ENCODE measurements around the gene SLC25A25.

GRCh38 chr9:128152133-128153059 lies 84.4 kb downstream of the SLC25A25 start:
- no peak for TF ChIP-seq JUN (IDR thresholded peaks at IDR 0.05; ENCODE audit: low read depth, low read length)
- no peak for TF ChIP-seq POLR2A (IDR thresholded peaks at IDR 0.05; ENCODE audit: control extremely low read depth in 1 of 2, low read depth in 2 of 2, low read length in 2 of 2)
- TF ChIP-seq ASH2L (IDR thresholded peaks at IDR 0.05; ENCODE audit: low read length): no peak
- TF ChIP-seq CTCF (IDR thresholded peaks at IDR 0.05; ENCODE audit: control extremely low read depth in 1 of 3, insufficient read depth in 1 of 3, low read depth in 1 of 3, low read length in 3 of 3): no peak
- TF ChIP-seq TAF1 (IDR thresholded peaks at IDR 0.05; ENCODE audit: low read depth, low read length): no peak
- TF ChIP-seq SP4 (IDR thresholded peaks at IDR 0.05; ENCODE audit: low read length): no peak
- no peak for TF ChIP-seq USF2 (IDR thresholded peaks at IDR 0.05; ENCODE audit: low read length)
- TF ChIP-seq POLR2AphosphoS5 (IDR thresholded peaks at IDR 0.05; ENCODE audit: low read depth, low read length): no peak
- no peak for TF ChIP-seq E2F6 (IDR thresholded peaks at IDR 0.05)
- no peak for TF ChIP-seq CHD2 (IDR thresholded peaks at IDR 0.05; ENCODE audit: low read length)
- no peak for TF ChIP-seq MAX (IDR thresholded peaks at IDR 0.05)
